Measurements from ENCODE around the gene DNAH1.
"Not testable (repeated sequence)": the region's sequence is repeated elsewhere in the genome, so short reads cannot be mapped to it uniquely, and the experiment has no call there.

DNAH1 gene

DNA sequence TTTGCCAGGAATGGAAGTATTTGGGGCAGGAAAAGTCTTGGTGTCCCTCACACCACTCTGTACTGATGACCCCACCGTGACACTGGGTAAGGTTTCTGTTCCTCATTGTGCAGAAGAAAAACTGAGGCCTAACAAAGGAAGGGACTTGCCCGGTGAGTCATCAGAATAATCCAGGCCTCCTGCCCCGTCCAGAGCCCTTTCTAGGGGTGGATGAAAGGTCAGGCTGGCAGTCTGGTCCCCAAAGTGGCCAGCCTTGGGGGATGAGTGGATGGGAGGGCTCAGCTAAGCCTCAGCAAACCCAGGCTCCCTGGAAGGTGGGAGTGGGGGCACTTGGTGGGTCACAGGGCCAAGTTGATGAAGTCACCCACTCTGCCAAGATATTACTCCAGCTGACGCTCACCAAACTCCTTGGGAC is 2.3 kb upstream of the DNAH1 start:
- no peak for DNase-seq

GRCh38 chr3:52314489-52314888 is 1.6 kb upstream of the DNAH1 start:
- DNase-seq = no peak

DNA sequence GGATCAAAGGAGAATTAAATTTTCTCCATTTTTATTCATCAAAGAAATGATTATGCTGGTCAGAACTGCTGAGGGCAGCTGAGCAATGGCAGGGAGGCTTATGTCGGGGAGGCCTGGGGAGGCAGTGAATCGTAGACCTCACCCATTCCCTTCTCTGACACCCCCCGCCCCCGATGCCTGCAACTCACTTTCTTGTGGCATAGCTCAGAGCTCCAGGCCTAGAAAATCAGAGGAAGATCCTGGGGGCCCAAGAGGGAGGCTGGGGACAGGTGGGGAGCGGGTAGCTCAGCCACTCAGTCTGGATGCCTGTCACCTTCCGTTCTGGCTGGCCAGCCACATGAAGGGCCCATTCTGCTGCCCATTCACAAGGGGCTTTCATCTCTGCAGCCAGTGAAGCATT is 1.1 kb upstream of the DNAH1 start:
- DNase-seq = no peak

GRCh38 chr3:52317208-52318000 is 1.3 kb downstream of the DNAH1 start:
- DNase-seq = no peak

DNA sequence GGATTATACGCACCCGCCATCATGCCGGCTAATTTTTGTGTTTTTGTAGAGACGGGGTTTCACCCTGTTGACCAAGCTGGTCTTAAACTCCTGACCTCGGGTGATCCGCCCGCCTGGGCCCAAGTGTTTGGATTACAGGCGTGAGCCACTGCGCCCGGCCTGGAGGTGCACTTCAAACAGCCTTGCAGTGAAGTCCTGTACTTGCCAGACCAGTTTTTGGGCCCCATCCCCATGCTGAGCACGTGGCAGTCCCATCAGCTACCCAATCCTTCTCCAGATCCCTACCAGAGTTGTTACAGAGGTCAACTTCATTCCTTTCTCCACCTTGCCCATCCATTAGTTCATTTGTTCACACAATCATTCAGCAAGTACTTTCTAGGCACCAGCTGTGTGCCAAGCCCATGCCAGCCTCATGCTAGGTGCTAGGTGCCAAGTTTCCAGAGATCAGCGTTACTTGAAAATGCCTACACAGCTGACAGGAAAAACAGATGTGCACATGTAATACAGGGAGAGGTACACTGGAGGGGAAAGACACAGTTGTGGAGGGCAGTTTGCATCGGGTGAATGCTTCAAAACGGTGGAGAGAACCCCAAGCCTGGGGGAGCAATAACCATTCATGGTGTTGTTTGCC is 2.2 kb downstream of the DNAH1 start:
- no peak for DNase-seq

- no peak for DNase-seq
Measured at GRCh38 chr3:52319921-52320595, 3.9 kb downstream of the DNAH1 start.

- no peak for DNase-seq
Measured at GRCh38 chr3:52321481-52321880, 5.4 kb downstream of the DNAH1 start.

GRCh38 chr3:52322466-52322865 is 6.3 kb downstream of the DNAH1 start:
- no peak for DNase-seq

GRCh38 chr3:52323526-52324295 is 7.6 kb downstream of the DNAH1 start:
- DNase-seq = no peak

- no peak for DNase-seq
Measured at GRCh38 chr3:52324676-52325075, 8.6 kb downstream of the DNAH1 start.

GRCh38 chr3:52325686-52326085 is 9.6 kb downstream of the DNAH1 start:
- no peak for DNase-seq

GRCh38 chr3:52326976-52327375 is 10.9 kb downstream of the DNAH1 start:
- no peak for DNase-seq

- no peak for DNase-seq
Measured at GRCh38 chr3:52327486-52328290, 11.6 kb downstream of the DNAH1 start.

DNA sequence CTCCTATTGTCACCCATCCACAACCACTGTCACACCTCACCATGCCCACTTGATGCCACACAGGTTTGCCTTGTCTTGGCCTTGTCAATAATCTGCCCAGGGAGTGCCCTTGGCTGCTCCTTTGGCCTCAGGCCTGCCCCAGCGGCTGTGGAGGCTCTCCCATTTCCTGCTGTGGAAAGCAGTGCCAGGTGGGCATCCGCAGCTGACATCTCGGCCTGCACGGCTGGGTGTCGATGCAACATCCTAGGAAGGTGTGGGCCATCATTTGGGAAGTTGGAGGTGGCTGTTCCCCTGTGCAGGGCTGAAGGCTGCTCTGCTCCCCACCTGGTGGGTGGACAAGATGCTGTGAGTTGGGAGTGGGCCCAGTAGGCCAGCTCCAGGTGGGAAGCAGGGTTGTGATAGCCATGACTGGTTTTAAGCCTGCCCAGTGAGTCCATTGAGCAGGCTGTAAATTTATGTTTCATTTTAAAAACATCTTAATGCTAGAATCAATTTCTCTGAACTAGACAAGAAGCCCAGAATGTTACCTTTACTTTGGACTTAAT is 12.5 kb downstream of the DNAH1 start:
- DNase-seq = no peak

DNA sequence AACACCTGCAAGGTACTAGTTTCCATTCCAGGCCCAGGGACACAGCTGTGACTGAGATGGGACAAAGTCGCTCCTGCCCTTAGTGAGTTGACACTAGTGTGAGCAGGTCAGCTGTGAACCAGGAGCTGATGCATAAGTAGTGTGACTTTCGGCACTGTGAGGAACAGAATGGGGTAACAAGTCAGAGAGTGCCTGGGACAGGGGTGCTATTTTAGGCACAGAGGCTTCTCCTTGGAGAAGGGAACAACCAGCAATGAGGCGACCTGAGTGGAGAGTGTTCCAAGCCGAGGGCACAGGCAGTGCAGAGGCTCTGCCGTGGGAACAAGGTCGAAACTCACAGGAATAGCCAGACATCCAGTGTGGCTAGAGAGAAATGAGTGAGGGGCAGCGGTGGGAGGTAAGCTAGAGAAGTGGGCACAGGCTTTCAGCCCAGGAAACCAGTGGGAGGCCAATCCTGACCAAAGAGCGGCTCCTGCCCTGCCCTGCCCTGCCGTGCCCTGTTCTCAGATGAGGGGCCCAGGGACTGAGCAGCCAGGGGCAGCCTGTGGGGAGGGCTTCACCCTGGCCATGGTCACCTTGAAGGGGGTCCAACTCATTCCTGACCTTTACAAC is 14.2 kb downstream of the DNAH1 start:
- DNase-seq = no peak

- no peak for DNase-seq
Measured at GRCh38 chr3:52331091-52331490, 15.0 kb downstream of the DNAH1 start.

GRCh38 chr3:52331906-52332305 is 15.8 kb downstream of the DNAH1 start:
- no peak for DNase-seq

- no peak for DNase-seq
Measured at GRCh38 chr3:52333869-52334557, 17.9 kb downstream of the DNAH1 start.

DNA sequence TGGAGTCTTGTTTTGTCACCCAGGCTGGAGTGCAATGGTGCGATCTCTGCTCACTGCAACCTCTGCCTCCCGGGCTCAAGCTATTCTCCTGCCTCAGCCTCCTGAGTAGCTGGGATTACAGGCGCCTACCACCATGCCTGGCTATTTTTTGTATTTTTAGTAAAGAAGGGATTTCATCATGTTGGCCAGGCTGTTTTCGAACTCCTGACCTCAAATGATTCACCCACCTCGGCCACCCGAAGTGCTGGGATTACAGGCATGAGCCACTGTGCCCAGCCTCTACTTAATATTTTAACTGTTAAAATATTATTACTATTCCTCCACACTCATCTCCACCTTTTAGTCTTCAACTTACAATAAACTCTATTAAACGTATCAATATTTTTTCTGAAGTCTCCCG is 22.0 kb downstream of the DNAH1 start:
- not testable (repeated sequence) for DNase-seq

DNA sequence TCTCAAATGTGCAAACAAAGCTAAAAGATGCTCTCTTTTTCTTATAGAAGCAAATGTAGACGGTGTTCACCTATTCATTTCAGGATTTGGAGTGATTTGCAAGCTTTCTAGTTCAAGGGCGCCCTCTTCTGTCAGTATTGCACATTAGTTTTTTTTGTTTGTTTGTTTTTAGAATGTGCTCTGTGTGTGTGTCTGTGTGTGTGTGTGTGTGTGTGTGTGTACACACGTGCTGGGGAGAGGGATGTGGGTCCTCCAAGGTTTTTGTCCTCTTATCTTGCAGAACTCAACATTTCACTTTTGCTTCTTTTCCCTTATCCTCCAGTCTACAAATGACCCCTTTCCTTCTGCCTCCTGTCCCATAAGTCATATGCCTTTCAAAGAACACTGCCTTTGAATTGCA is 23.5 kb downstream of the DNAH1 start:
- no peak for DNase-seq

GRCh38 chr3:52341123-52341522 is 25.0 kb downstream of the DNAH1 start:
- DNase-seq = no peak
